HG02571 (cell line): ENCODE measurements around the gene GALNT10.

Source experiments
- ATAC-seq: cut with Tn5 transposase; IDR thresholded peaks from one replicate; pipeline ENCODE4 v1.9.1; 2021; ENCODE audit warnings: mild to moderate bottlenecking, moderate library complexity; ENCODE audit not compliant: unreplicated experiment

GALNT10 gene

GRCh38 chr5:154316223-154316935, 125.8 kb downstream of the GALNT10 start:
- no peak for ATAC-seq

GRCh38 chr5:154317916-154318315, 127.4 kb downstream of the GALNT10 start:
- no peak for ATAC-seq

- no peak for ATAC-seq
Measured at GRCh38 chr5:154318691-154319090, 128.2 kb downstream of the GALNT10 start.

GRCh38 chr5:154319736-154320135, 129.2 kb downstream of the GALNT10 start:
- ATAC-seq: no peak

- no peak for ATAC-seq
Measured at GRCh38 chr5:154320224-154321089, 129.9 kb downstream of the GALNT10 start.

GRCh38 chr5:154321546-154321945, 131.0 kb downstream of the GALNT10 start:
- ATAC-seq: no peak

GRCh38 chr5:154324033-154324432, 133.5 kb downstream of the GALNT10 start:
- ATAC-seq: no peak

GRCh38 chr5:154325566-154325965, 135.0 kb downstream of the GALNT10 start:
- no peak for ATAC-seq

- ATAC-seq: no peak
Measured at GRCh38 chr5:154329062-154329461, 138.5 kb downstream of the GALNT10 start.

- ATAC-seq: no peak
Measured at GRCh38 chr5:154329519-154330040, 139.0 kb downstream of the GALNT10 start.

- ATAC-seq: no peak
Measured at GRCh38 chr5:154330097-154330667, 139.6 kb downstream of the GALNT10 start.

- no peak for ATAC-seq
Measured at GRCh38 chr5:154331232-154331631, 140.7 kb downstream of the GALNT10 start.

- no peak for ATAC-seq
Measured at GRCh38 chr5:154331924-154332323, 141.4 kb downstream of the GALNT10 start.

GRCh38 chr5:154332451-154332850, 141.9 kb downstream of the GALNT10 start:
- ATAC-seq: no peak

GRCh38 chr5:154333016-154333415, 142.5 kb downstream of the GALNT10 start:
- no peak for ATAC-seq

GRCh38 chr5:154334406-154335064, 144.0 kb downstream of the GALNT10 start:
- ATAC-seq: no peak

GRCh38 chr5:154335065-154335448, 144.5 kb downstream of the GALNT10 start:
- no peak for ATAC-seq

GRCh38 chr5:154341620-154342019, 151.1 kb downstream of the GALNT10 start:
- ATAC-seq: no peak

- no peak for ATAC-seq
Measured at GRCh38 chr5:154342211-154342610, 151.7 kb downstream of the GALNT10 start.

- ATAC-seq: no peak
Measured at GRCh38 chr5:154342963-154343362, 152.4 kb downstream of the GALNT10 start.

- no peak for ATAC-seq
Measured at GRCh38 chr5:154344461-154344860, 153.9 kb downstream of the GALNT10 start.
